Large intestine (tissue), 3 donors: Measurements from ENCODE around the gene NMB. TPM values are rescaled to one million over a fixed set of nuclear protein-coding genes. Genes with fewer than 3 reads are reported as not detected.

Source experiments
- DNase-seq, 2 donors: peaks; one replicate each; pipeline versions ENCODE4 v3.0.0 to v3.0.0-alpha.2; 2013
- H3K27ac ChIP-seq: one replicate; pipeline ENCODE4 v1.5.1; 2013; ENCODE audit warnings: low read length
- H3K27me3 ChIP-seq: 2 replicates; pipeline ENCODE4 v1.6.1; 2013; ENCODE audit warnings: low read length; ENCODE audit not compliant: control insufficient read depth, insufficient read depth
- H3K36me3 ChIP-seq: 2 replicates; pipeline ENCODE4 v1.6.1; 2013; ENCODE audit warnings: low read length; ENCODE audit not compliant: control insufficient read depth, insufficient read depth
- H3K4me1 ChIP-seq: one replicate; pipeline ENCODE4 v1.6.1; 2013; ENCODE audit warnings: low read length; ENCODE audit not compliant: control insufficient read depth, insufficient read depth
- H3K4me3 ChIP-seq: one replicate; pipeline ENCODE4 v1.5.1; 2013; ENCODE audit warnings: low read length
- H3K9me3 ChIP-seq: one replicate; pipeline ENCODE4 v1.6.1; 2013; ENCODE audit warnings: mild to moderate bottlenecking, low read depth, low read length, moderate library complexity; ENCODE audit not compliant: control insufficient read depth
- WGBS: methylation state at CpG from one replicate; pipeline ENCODE4 v1.1.5; 2013; ENCODE audit warnings: low lambda C conversion rate; ENCODE audit not compliant: insufficient coverage; 5-methylcytosine and 5-hydroxymethylcytosine counted together
- polyA plus RNA-seq: library from polyadenylated mRNA; unstranded; fragments of 120-200 nt; gene quantifications from one replicate; pipeline ENCODE4 v1.2.1, GENCODE V29; 2013

The NMB gene
- polyA plus RNA-seq, 1 donor: 2.2 TPM

- no peaks in the 10 kb centered on the region for H3K27me3 ChIP-seq
- peaks cover 7% of the 10 kb centered on the region for H3K4me1 ChIP-seq
- H3K27ac ChIP-seq: no peak overlapping the region
- WGBS: no CpG with 5 or more reads among the region's 17 CpGs
- no peak for DNase-seq
- peaks cover 27% of the 10 kb centered on the region for H3K36me3 ChIP-seq
- H3K9me3 ChIP-seq: peaks cover 16% of the 10 kb centered on the region
- no peak overlapping the region for H3K4me3 ChIP-seq
Observed at GRCh38 chr15:84621358-84621979, 36.5 kb downstream of the NMB start.

- H3K4me1 ChIP-seq: peaks cover 7% of the 10 kb centered on the region
- peaks cover 16% of the 10 kb centered on the region for H3K9me3 ChIP-seq
- H3K27me3 ChIP-seq: no peaks in the 10 kb centered on the region
- H3K36me3 ChIP-seq: peaks cover 27% of the 10 kb centered on the region
- H3K27ac ChIP-seq: no peak overlapping the region
- no peak overlapping the region for H3K4me3 ChIP-seq
- no peak for DNase-seq
- no CpG with 5 or more reads among the region's 8 CpGs for WGBS
Observed at GRCh38 chr15:84620626-84621025, 37.4 kb downstream of the NMB start.

- WGBS: 90% methylated on average over 2 of the region's 3 CpGs
- Histone ChIP-seq H3K27ac (no peak overlapping the region), H3K9me3 (peaks cover 8% of the 10 kb centered on the region), H3K36me3 (peaks cover 14% of the 10 kb centered on the region), H3K27me3 (no peaks in the 10 kb centered on the region), H3K4me1 (peaks cover 7% of the 10 kb centered on the region), H3K4me3 (no peak overlapping the region)
- DNase-seq: no peak
Observed at GRCh38 chr15:84616235-84616634, 41.8 kb downstream of the NMB start.

- H3K4me3 ChIP-seq: no peak overlapping the region
- no peaks in the 10 kb centered on the region for H3K9me3 ChIP-seq
- H3K4me1 ChIP-seq: peaks cover 10% of the 10 kb centered on the region
- WGBS: no CpG with 5 or more reads among the region's 7 CpGs
- no peaks in the 10 kb centered on the region for H3K27me3 ChIP-seq
- no peak overlapping the region for H3K27ac ChIP-seq
- H3K36me3 ChIP-seq: peaks cover 17% of the 10 kb centered on the region
- DNase-seq: no peak
Observed at GRCh38 chr15:84611631-84612030, 46.4 kb downstream of the NMB start.

DNA sequence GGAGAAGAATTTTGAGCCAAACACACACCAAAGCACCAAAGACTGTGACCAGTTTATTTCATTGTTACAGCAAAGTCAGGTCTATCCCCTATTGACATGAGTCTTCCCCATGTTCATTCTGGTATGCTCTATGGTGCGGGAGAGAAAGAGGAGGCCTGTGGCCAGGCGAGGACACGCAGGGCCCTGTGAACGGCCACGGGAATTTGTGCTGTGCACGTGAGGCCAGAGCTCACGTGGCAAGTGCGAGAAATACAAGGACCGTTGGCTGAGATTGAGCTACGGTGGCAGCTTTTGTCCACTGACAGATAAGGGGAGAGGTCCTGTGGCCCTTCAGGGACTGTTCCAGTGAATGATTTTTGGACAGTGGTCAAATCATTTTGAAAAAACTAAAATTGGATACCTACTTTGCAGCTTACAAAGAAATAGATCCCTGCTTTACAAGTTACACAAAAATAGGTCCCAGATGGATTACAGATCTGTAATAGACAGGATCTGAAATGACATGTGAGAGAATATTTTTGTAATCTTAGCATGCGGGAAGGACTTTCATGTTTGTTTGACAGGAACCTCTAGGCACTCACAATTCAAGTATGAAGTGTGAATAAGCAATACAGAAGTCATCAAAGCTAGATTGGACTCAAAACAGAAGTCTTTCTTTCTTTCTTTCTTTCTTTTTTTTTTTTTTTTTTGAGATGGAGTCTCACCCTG, 48.0 kb downstream of the NMB start:
- H3K4me3 ChIP-seq: no peak overlapping the region
- no peaks in the 10 kb centered on the region for H3K9me3 ChIP-seq
- H3K27ac ChIP-seq: no peak overlapping the region
- H3K36me3 ChIP-seq: peaks cover 24% of the 10 kb centered on the region
- no peaks in the 10 kb centered on the region for H3K27me3 ChIP-seq
- DNase-seq: no peak
- WGBS: 100% methylated on average over 1 of the region's 11 CpGs
- H3K4me1 ChIP-seq: peaks cover 26% of the 10 kb centered on the region

DNA sequence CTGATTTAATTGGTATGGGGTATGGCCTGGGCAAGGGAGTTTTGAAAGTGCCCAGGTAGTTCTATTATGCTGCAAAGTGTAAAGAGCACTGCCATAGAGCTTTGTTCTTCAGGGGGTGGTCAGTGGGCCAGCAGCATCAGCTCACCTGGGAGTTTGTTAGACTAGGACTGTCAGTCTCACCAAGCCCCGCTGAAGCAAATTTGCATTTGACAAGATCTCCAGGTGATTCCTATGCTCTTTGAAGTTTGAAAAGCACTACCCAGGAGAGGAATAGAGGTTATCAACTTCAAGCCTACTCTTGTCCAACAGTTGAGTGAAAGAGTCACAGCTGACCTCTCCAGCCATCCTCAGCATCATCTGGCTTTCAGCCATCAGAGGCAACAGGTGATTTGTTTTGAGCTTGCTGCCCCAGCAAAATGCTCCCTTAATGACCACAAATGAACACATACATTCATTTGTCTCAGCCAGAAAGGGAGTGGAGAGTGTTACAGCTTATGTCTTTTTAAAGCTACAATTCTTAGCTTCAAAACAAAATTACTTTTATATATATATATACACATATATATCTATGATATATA, 49.2 kb downstream of the NMB start:
- no peak overlapping the region for H3K27ac ChIP-seq
- H3K9me3 ChIP-seq: no peaks in the 10 kb centered on the region
- no peak for DNase-seq
- H3K36me3 ChIP-seq: peaks cover 33% of the 10 kb centered on the region
- peaks cover 29% of the 10 kb centered on the region for H3K4me1 ChIP-seq
- H3K4me3 ChIP-seq: no peak overlapping the region
- no peaks in the 10 kb centered on the region for H3K27me3 ChIP-seq
- WGBS: no CpG with 5 or more reads among the region's 1 CpG

DNA sequence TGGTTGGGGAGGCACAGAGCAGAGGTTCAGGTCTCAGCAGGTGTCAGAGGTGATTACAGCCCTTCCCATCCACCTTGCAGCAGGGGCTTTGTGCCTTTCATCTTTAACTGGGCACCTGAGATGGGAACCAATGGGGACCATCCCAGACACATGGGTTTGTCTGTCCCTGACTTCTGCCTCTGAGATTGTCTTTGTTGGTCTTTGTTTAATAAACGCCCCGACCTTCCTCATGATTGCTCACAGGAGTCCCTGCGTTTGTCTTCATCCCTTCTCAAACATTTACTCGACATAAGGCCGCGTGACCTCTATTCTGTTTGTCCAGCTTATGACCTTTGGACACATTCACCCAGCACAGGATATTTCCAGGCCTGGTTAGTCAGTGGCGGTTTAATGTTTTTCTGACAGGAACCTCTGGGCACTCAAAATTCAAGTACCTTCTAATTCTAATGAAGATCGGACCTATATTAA, 51.3 kb downstream of the NMB start:
- Histone ChIP-seq H3K27me3 (no peaks in the 10 kb centered on the region), H3K4me3 (no peak overlapping the region), H3K27ac (peak overlapping the region; percentile 84), H3K4me1 (peaks cover 29% of the 10 kb centered on the region), H3K9me3 (no peaks in the 10 kb centered on the region), H3K36me3 (peaks cover 34% of the 10 kb centered on the region)
- 0% methylated on average over 1 of the region's 8 CpGs for WGBS
- DNase-seq: peak; percentile 70 to 80

DNA sequence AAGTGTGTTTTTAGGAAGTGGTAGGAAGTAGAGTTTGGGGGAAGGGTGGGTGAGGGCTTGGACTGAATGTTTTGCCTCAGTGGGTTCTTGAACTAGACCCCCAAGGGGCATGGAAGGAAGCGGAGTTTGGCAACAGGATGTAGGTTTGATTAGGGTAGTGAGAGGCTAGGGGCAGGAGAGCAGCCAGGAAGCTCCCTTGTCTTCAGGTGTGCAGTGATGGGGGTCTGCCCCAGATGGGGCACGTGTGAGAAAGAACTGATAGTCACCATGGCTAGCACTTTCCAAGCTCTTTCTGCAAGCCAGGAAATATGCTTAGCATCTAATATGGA, 52.5 kb downstream of the NMB start:
- no CpG with 5 or more reads among the region's 2 CpGs for WGBS
- H3K4me3 ChIP-seq: no peak overlapping the region
- H3K27ac ChIP-seq: peak overlapping the region; percentile 84
- H3K9me3 ChIP-seq: no peaks in the 10 kb centered on the region
- H3K27me3 ChIP-seq: no peaks in the 10 kb centered on the region
- no peak for DNase-seq
- H3K36me3 ChIP-seq: peaks cover 34% of the 10 kb centered on the region
- peaks cover 29% of the 10 kb centered on the region for H3K4me1 ChIP-seq

Other genes starting within 250 kb of the NMB start
- 12.1 TPM for gene ZSCAN2, start 57.2 kb downstream of the NMB start, polyA plus RNA-seq
- 30.8 TPM for gene WDR73, start 3.9 kb downstream of the NMB start, polyA plus RNA-seq
- gene SEC11A, start 57.9 kb upstream of the NMB start, polyA plus RNA-seq: 156 TPM
- 24.3 TPM for gene ZNF592, start 90.4 kb upstream of the NMB start, polyA plus RNA-seq
- gene ALPK3, start 159.2 kb upstream of the NMB start, polyA plus RNA-seq: 9.4 TPM
- gene SLC28A1, start 226.5 kb upstream of the NMB start, polyA plus RNA-seq: 33.1 TPM